ENCODE data around the gene RAPGEF3.

RAPGEF3 gene, protein sequence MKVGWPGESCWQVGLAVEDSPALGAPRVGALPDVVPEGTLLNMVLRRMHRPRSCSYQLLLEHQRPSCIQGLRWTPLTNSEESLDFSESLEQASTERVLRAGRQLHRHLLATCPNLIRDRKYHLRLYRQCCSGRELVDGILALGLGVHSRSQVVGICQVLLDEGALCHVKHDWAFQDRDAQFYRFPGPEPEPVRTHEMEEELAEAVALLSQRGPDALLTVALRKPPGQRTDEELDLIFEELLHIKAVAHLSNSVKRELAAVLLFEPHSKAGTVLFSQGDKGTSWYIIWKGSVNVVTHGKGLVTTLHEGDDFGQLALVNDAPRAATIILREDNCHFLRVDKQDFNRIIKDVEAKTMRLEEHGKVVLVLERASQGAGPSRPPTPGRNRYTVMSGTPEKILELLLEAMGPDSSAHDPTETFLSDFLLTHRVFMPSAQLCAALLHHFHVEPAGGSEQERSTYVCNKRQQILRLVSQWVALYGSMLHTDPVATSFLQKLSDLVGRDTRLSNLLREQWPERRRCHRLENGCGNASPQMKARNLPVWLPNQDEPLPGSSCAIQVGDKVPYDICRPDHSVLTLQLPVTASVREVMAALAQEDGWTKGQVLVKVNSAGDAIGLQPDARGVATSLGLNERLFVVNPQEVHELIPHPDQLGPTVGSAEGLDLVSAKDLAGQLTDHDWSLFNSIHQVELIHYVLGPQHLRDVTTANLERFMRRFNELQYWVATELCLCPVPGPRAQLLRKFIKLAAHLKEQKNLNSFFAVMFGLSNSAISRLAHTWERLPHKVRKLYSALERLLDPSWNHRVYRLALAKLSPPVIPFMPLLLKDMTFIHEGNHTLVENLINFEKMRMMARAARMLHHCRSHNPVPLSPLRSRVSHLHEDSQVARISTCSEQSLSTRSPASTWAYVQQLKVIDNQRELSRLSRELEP

DNA sequence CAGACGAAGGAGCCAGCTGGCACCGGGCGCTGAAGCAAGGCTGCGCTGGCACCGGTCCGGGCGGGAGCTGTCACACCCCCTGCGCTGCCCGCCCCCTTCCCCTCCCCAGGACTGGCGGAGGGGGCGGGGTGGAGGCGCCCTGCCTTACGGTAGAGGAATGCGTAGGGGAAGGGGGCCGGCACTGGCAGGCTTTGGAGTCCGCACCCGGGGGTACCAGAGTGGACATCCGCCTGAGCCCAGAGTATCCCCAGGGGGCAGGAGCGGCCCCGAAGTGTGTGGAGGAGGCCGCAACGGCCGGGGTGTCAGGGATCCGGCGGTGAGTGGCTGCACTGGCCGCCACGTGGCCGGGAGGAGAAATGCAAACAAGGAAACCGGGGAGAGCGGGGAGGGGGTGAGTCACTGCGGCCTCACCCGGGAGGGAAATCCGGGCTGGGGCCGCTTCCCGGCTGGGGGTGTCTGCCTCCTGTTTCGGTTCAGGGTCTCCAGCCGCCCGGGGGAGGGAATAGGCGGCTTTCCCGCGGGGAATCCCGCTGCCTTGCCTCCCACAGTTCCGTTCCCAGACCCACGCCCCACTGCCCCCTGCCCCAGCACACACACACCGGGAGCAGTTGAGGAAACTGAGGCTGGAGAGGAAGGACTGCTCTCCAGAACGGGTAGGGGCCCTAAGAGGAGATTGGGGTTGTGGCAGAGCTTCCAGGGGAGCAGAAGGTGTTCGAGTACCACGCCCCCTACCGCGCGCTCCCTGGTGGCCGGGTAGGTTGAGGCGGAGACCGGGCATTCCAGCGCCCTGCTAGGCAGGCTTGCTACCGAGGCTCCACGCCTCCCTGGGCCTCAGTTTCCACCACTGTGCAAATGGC, at the start of gene RAPGEF3:
Gene RAPGEF3, minus strand, starts transcription at position 47 of the 857 bp plus-strand sequence. CDS start 324 bp downstream, outside the sequence.
- DNase-seq (ENCODE audit: low read depth) = peak; percentile 63

DNA sequence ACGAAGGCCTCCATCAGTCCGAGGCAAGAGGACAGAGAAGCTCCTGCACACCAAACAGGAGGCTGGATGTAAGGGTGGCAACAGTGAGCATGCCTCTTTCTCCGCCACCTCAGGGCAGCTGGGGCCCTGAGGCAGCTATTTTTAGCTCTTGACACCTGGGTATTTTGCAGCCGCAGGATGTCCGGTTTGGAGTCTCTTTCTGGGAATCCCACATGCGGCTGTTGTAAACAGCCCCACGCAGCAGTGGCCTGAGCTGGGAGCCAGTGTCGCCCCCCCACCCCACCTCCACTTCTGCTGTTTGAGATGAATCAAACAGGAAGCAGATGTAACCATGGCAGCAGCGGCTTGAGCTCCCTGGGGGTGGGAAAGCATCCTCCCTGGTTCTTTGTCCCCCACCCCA, 49.4 kb upstream of the RAPGEF3 start:
- peak; percentile 64 for DNase-seq (ENCODE audit: low read depth)

DNA sequence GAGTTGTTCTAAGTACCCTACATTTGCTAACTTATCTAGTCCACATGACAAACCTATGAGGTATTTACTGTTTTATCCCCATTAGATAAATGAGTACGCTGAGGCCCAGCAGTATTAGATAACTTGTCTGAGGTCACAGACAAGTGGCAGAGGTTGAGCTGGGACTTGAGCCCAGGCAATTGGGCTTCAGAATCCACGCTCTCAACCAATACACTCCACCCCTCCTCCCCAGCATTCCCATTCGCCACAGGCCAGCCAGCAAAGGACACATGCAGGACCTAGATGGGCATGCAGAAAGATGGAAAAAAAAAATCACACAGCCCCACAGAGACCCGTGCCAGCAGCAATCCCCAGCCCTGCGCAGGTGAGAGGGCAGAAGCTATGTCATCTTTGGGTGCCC, 48.7 kb upstream of the RAPGEF3 start:
- DNase-seq (ENCODE audit: low read depth) = no peak

DNA sequence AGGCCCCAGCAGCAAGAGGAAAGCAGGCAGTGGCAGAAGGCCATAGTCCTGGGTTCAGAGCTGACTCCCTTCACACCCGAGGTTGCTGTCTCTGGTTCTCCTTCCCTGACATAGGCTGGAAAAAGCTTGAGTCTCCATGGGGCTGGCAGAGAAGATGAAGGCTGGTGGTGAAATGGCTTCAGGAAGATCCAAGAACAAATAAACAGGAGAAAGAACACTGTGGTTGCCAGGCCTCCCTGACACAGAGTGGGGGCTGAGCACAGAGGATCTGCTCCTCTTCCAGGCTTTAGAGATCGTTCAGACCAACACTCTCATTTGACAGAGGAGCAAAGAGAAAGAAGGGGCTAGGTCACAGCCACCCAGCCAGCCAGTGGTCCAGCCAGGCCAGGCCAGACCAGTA, 46.7 kb upstream of the RAPGEF3 start:
- DNase-seq (ENCODE audit: low read depth) = no peak

DNA sequence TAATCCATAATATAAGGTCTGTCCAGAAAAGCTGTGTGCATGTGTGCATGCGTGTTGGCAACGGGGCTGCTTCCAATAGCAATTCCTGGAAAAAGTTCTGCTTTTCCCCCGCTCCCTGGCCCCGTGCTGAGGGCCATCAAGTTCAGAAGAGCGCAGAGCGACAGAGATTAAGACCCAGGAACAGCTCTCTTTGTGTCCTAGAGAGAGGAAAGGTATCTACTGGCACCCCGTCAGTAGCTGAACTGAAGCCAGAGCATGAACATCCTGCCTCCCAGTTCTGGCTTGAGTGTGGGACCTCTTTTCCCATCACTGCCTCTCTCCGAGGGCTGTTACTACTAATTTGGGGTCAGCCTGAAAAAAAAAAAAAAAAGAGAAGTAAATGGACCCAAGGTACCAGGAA, 45.5 kb upstream of the RAPGEF3 start:
- no peak for DNase-seq (ENCODE audit: low read depth)

DNA sequence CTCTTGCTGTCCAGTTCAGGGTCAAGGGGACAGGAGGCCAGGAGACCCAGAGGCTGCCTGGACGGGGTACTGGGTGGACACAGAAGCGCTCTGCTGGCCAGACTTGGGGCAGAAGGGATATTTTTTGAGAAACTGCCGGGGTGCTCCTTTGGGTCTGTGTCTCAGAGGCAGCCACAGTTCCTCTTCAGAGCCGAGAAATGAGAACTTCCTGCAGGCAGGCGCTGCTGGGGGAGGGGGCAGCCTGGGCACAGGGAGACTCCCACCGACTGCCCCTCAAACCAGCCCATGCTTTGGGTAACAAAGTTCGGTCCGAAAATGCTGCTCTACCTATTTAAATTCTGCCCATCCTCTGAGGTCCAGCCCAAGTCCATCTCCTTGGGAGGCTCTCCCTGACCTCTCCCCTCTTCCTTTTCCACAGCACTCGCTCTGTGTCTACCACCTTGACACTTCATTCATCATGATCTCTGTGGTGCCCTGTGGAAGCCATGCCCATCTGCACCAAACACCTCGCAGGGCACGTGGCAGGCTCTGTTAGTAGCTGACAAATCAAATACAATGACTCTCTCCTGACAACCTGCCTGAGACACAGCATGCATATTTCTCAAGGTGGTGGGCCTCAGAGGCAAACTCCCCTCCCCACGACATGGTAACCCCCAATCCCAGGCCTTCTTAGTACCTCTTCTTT, 44.7 kb upstream of the RAPGEF3 start:
- no peak for DNase-seq (ENCODE audit: low read depth)

DNA sequence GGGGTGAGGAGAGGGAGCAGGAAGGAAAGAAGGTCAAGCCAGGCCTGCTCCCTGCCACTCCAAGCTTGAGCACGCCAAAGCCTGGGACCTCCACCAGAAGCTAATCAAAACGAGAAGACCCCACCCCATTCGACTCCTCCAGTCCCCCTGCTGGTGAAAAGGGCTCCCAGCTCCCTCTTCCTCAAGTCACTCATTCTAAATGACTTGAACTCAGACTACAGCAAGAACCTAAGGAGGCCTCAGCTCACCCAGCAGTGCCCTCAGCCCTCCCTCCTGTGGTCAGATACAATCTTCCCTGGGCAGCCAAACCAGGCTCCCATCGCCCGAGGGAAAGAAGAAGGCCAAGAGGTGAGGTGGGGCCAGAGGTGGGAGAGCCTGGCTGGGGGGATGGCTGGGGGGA, 43.6 kb upstream of the RAPGEF3 start:
- no peak for DNase-seq (ENCODE audit: low read depth)

DNA sequence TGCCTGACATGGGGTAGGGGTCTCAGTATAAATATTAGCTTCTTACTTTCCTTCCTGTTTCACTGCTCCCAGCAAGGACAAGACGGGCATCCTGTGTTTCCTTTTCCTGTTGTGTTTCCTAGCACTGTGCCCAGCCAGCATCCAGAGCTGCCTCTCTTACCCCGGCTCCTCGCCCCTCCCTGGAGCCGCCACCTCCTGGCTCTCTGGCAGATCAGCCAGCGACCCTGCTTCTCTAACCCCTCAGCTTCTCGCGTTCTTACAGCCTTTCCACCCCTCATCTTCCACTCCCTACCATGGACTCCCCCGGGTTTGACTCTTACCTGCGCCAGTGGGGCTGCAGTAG, 43.2 kb upstream of the RAPGEF3 start:
- no peak for DNase-seq (ENCODE audit: low read depth)

DNA sequence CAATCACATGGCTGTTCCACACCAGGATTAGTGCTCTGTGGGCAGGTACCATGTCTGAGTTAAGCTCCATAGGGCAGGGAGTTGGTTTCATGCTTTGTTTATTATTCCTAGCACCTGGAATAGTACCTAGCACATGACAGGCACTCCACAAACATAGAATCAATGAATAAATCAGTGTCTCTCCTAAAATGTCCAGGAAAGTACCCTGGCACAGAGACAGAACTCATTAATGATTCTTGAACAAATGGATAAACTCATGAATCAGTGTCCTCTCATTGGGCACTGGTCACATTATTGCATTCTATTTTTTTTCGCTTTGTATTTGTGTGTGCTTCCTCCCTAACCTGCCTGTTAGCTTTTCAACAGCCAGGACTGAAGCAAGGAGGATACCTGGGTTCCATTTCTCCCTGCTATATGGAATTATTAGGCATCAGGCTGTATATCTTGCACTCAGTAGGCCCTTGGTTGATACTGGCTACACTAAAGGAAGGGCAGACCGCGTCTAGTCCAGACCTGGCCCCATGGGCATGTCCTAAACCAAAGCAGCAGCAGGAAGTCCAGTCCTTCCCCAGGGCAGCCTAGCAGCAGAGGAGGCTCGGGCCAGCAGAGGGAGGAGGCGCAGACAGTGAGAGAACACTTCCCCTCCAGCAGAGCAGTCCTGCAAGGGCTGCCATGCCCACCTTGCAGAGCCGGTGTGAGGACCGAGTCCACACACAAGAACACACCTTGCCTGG, 42.7 kb upstream of the RAPGEF3 start:
- no peak for DNase-seq (ENCODE audit: low read depth)

DNA sequence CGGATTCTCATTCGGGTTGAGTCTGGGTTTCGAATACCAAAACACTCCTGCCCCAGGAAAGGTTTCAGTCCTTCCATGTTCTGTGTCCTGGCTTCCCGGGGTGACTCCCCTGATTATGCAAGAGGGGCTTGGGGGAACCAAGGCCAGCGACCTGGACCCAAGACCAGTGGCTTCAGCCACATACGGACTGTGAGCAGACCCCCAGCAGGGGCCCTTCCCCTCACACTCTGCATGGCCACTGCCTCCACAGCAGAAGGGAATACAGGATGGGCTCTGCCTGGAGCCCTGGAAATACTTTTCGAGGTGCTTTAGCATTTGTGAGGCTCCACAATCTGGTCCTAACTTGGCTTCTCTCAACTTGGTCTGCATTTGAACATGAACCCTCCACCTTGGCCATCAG, 41.9 kb upstream of the RAPGEF3 start:
- no peak for DNase-seq (ENCODE audit: low read depth)

DNA sequence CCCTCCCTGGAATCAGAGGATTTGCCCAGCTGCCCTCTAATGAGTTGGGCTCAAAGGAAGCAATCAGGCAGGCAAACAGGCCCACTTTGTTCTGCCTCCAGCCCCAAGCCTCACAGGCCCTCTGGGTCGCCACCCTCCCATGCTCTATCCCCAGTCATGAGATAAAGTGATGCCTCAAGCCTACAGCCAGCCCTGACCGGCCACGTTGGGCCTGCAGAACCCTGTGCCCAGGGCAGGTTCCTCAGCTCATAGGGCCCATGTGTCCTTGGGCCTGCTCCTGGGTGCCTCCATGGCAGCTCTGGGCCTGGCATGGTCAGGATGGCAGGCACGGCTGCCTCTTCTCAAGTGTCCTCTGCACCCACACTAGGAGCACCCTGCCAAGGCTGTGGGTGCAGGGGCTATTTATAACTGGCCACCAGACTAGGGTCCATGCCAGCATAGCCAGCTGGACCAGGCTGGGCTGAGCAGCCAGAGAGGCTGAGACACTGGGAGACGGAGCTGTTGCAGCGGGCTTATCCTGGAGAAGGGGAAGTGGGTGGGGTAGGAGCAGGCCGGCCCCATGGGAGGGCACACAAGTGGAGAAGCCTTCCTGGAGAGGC, 40.8 kb upstream of the RAPGEF3 start:
- no peak for DNase-seq (ENCODE audit: low read depth)

DNA sequence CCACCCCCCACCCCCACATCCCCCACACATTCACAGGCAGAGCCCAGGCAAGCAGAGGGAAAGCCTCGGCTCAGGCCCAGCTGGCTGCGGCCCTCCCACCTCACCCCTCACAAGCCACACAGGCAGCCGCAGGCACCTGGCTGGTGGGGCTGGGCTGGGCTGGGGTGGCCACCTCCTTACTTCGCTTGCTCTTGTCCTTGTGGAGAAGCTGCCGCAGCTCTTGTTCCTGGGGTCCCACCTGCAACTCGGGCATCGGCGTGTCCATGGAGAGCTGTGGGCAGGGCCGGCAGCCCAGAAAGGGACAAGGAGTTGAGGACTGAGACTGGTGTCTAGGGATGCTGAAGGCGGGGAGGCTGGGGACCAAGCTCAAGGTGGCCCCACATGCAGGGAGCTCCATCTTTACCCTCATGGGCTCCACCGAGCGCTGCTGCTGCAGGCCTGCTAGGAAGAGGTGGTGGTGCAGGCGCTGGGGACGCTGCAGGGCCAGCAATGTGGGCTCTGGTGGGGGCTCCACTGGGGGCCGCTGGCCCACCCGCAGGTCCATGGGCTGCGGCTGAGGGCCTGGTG, 39.8 kb upstream of the RAPGEF3 start:
- DNase-seq (ENCODE audit: low read depth) = no peak

DNA sequence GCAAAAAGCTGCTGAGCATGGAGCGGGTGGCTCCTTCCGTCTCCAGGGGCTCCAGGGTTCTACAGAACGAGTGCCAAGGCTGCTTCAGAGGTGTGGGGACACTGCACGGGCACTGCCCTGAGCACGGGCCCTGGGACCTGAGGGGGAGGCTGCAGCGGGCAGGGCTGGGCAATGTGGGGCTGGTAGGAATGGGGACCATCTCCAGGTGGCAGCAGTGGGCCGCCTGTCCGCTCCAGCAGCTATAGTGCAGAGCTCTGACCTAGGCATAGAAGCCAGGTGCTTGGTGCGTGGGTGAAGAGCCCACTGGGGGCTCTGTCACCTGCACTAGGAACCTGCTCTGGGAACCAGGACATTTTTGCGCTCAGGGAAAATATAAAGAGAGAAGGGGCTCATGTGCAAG, 38.8 kb upstream of the RAPGEF3 start:
- DNase-seq (ENCODE audit: low read depth) = no peak

DNA sequence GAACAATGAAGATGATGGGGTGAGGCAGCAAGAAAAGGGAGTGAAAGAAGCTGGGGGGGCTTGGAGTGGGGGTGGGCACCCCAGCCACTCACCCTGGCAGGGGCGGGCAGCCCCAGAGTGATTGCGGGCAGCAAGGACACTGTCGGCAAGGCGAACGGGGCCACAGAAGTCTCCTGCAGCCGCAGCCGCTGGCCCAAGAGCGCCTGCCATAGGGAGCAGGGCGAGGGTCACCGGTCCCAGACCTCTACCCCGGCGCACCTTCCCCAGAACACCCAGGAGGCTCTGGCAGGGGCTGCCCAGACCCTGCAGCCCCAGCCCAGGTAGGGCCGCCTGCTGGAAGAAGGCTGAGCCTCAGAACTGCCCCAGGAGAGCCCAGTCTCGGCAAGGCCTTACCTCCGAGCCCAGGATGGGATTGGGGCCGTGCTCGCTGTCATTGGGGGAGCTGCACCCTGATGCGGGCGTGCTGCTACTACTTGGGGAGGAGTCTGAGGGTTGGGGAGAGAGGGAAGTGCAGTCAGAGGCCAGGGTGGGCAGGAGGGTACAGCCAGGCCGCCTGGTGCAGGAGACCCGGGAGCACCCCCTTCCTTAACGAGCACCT, 37.2 kb upstream of the RAPGEF3 start:
- no peak for DNase-seq (ENCODE audit: low read depth)

DNA sequence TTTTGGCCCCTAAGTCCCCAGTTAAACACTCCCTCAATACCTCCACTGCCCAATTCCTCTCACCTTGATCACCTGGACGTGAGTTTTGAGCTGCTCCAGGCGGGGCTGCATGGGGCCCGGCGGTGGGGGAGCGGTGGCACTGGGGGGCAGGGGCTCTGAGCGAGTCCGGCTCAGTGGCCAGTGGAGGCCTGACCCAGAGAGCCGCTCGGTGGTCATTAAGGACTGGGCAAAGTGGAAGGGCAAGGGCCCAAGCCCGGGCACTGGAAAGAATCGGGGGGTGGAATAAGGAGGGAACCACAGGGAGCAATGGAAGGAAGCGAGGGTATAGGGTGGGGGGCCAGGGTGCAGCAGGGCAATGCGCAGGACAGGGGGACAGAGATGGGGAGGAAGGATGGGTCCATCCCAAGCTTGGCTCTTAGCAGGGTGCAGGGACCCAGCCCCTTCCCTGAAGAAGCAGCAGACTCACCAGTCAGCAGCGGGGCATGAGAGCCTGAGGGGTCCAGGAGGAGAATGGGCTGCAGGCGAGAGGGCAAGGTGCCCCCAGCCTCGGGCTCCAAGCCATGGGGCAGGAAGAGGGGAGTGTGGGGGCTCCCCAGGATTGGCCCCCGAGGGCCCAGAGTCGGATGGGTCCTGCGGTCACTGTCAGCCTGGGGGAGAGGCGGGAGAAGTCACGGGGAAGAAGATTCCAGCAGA, 36.6 kb upstream of the RAPGEF3 start:
- no peak for DNase-seq (ENCODE audit: low read depth)

DNA sequence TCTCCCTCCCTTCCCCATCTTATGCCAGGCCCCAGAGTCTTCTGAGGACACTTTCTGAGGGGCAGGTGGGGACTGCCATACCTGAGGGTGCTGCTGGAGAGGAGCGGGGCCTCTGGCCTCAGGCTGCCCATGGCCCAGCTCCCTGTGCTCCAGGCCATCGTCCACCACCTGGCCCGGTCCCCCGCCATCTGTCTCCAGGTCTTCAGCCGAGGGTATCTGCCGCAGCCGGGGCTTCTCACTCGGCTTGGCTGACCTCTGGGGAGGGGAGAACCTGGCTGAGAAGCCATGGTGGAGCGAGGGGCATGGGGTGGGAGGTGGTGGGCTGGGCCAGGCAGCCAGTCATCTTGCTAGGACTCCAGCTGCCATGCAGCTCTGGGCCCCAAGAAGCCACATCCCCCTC, 36.0 kb upstream of the RAPGEF3 start:
- no peak for DNase-seq (ENCODE audit: low read depth)

DNA sequence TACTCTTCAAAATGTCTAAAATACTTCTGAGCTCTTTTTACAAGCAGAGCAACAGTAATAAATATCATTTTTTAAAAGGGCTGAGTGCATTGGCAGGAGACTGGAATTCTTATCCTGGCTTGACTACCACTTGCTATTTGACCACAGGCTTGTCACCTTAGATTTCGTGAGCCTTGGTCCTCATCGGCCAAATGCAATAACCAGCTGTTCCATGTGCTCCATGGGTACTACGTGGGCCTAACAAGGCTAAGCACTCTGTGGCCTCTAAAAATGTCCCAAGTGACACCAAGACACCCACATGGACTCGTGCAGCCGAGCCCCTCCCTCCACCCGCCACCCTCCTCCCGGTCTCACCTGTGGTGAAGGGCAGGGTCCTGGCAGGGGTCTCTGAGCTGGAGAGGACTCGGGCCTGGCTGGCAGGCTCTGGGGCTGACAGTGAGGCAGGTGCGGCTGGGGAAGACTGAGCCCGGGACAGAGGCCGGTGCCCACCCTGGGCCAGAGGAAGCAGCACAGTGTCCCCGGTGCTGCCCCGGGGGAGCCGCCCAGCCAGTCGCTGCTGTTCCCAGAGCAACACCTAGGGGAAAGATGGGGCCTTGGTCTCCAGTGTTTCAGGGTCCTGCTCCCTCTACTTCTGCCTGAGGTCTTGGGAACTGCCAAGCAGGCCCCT, 34.5 kb upstream of the RAPGEF3 start:
- DNase-seq (ENCODE audit: low read depth) = no peak

DNA sequence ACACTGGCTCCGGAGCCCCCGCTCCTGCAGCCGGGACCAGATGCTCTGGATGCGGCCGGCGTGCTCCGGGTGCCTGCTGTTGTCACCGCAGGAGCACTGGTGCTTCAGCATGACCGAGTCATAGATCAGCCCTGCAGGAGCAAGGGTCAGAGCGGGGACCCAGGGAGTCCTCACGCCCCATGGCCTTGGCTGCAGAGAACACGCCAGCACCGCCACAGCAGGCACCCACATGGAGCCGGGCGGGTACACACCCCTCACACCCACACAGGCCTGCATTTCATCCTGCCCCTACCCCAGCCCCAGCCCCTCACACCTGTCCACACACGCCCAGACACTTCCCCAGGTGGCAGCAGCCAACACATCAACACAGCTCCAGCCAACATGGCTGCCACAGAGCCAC, 33.2 kb upstream of the RAPGEF3 start:
- DNase-seq (ENCODE audit: low read depth) = no peak

DNA sequence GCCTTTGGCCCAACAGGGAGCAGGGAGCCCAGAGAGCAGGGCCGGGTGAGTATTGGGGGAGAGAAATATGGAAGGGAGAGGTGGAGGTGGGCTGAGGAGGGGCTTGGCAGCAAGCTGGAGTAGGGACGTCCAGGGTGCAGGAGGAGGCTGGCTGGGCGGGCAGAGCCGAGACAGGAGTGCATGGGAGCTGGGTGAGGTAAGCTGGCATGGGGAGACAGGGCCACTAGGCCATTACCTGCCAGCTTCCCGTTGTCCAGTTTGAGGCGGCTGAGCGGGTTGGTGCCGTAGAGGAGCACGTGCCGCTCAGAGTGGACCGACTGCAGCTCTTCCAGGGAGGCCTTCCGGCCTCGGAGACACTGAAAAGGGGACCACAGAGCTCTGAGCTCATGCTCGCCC, 32.7 kb upstream of the RAPGEF3 start:
- no peak for DNase-seq (ENCODE audit: low read depth)

All from activated T-helper 1 cell treated with Interleukin-2 at 50 U/mL for 16 hours (primary cell).